GM12865 (cell line): Measurements from ENCODE around the gene KAT14.

Experiments
- DNase-seq: peaks from one replicate; pipeline ENCODE4 v3.0.0; 2010; ENCODE audit warnings: low read depth
- H3K4me3 ChIP-seq: 2 replicates; pipeline ENCODE4 v1.5.1; 2011; ENCODE audit warnings: mild to moderate bottlenecking, low read depth, low read length, control low read depth
- CTCF ChIP-seq: IDR thresholded peaks from 2 replicates; pipeline ENCODE4 v1.5.1; 2011; ENCODE audit warnings: low read length, control low read depth, low read depth, inconsistent platforms; ENCODE audit not compliant: insufficient read depth; ENCODE audit errors: missing control alignments

Gene KAT14

GRCh38 chr20:18156045-18156444 lies 18.4 kb downstream of the KAT14 start:
- TF ChIP-seq CTCF, result no peak
- H3K4me3 ChIP-seq, result no peak overlapping the region
- no peak for DNase-seq

DNA sequence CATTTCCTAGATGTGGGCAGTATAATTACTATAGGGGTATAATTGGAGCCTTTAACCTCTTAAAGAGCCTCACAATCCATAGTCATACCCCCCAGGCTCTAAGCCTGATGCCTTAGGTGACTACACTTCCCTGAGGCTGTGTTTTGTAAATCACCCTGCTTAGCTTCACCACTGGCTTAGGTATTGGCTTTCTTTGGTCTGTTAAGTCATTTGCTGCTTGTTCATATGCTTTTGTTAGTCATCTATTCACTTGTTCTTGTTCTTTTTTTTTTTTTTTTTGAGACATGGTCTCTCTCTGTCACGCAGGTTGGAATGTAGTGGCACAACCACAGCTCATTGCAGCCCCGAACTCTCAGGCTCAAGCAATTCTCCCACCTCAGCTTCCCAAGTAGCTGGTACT lies 26.7 kb downstream of the KAT14 start:
- no peak for DNase-seq
- TF ChIP-seq CTCF, result no peak
- no peak overlapping the region for H3K4me3 ChIP-seq

DNA sequence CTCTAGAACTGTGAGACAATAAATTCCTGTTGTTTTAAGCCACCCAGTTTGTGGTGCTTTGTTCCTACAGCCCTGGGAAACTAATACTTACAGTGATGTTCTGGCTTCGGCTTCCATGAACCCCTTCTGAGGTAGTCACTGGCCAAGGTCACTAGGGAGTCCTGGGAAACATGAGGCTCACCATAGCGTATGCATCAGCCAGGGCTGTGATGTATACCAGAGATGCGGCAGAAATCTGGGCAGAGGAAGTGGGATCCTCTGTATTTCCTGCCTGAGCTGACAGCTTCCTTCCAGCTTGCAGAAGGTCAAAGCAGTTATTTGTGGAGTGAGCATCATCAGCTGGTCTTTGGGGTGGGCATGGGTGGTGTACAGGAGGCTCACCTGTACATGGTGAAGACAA lies 27.9 kb downstream of the KAT14 start:
- TF ChIP-seq CTCF, result no peak
- no peak overlapping the region for H3K4me3 ChIP-seq
- DNase-seq, result no peak

GRCh38 chr20:18166241-18166881 lies 28.7 kb downstream of the KAT14 start:
- TF ChIP-seq CTCF, result no peak
- H3K4me3 ChIP-seq, result no peak overlapping the region
- DNase-seq, result no peak

- no peak for DNase-seq
- TF ChIP-seq CTCF, result no peak
Observed at GRCh38 chr20:18166950-18167349, 29.3 kb downstream of the KAT14 start.

GRCh38 chr20:18172379-18172778 lies 34.7 kb downstream of the KAT14 start:
- H3K4me3 ChIP-seq, result no peak overlapping the region
- DNase-seq, result no peak
- no peak for TF ChIP-seq CTCF

More at GRCh38 chr20:18166950-18167349, 29.3 kb downstream of the KAT14 start:
- no peak overlapping the region for H3K4me3 ChIP-seq
